IMR-90 (cell line): ENCODE data around the gene ADGRV1. TPM values are rescaled to one million over a fixed set of nuclear protein-coding genes. Genes with fewer than 3 reads are reported as not detected.
A peak's percentile ranks its signal among the peaks of the same experiment; 100 is the strongest.

Experiments
- ATAC-seq: fragments of 200-7000 bp; cut with Tn5 transposase; 2 replicates; pipeline ENCODE4 v1.9.1; 2020; ENCODE audit warnings: low read depth, mild to moderate bottlenecking, moderate library complexity
- BruUV-seq: library from RNA; stranded (reverse); fragments of 400-500 nt; replicated peaks from 2 replicates; lab custom pipeline; 2021; lab: Mats Ljungman, UMichigan
- CTCF ChIA-PET: fragments of 300-600 bp; formaldehyde crosslinking; extraction: SDS; loops from one replicate; lab custom pipeline; 2021; ENCODE audit warnings: antibody characterized with exemption; lab: Yijun Ruan, JAX
- POLR2A ChIA-PET: fragments of 300-600 bp; sonication (Branson Sonifier 250); formaldehyde crosslinking; loops from one replicate; lab custom pipeline; 2022; ENCODE audit warnings: antibody characterized with exemption; ENCODE audit not compliant: unreplicated experiment; lab: Charles Lee
- DNase-seq: peaks from one replicate; pipeline ENCODE4 v3.0.0; 2013
- H2AFZ ChIP-seq: replicated peaks from 2 replicates; pipeline ENCODE3; 2013; ENCODE audit warnings: low read length, mild to moderate bottlenecking; ENCODE audit not compliant: poor library complexity
- H2AK5ac ChIP-seq: 2 replicates; pipeline ENCODE4 v1.6.1; 2013; ENCODE audit warnings: low read depth, low read length, inconsistent platforms
- H2AK9ac ChIP-seq: replicated peaks from 2 replicates; pipeline ENCODE3; 2013; ENCODE audit warnings: mild to moderate bottlenecking, low read depth, low read length, moderate library complexity; ENCODE audit not compliant: poor library complexity
- H2BK120ac ChIP-seq: 2 replicates; pipeline ENCODE4 v1.6.1; 2013; ENCODE audit warnings: low read depth, low read length, inconsistent platforms
- H2BK15ac ChIP-seq: 3 replicates; pipeline ENCODE4 v1.6.1; 2013; ENCODE audit warnings: low read depth, low read length, inconsistent platforms
- H2BK20ac ChIP-seq: 2 replicates; pipeline ENCODE4 v1.6.1; 2013; ENCODE audit warnings: low read depth, mild to moderate bottlenecking, inconsistent platforms, low read length, moderate library complexity
- H2BK5ac ChIP-seq: 2 replicates; pipeline ENCODE4 v1.6.1; 2013; ENCODE audit warnings: mild to moderate bottlenecking, low read depth, low read length, inconsistent platforms; ENCODE audit not compliant: poor library complexity, severe bottlenecking
- H3K14ac ChIP-seq: replicated peaks from 2 replicates; pipeline ENCODE4 v1.6.1; 2013; ENCODE audit warnings: low read depth, low read length, inconsistent platforms
- H3K18ac ChIP-seq: 2 replicates; pipeline ENCODE4 v1.6.1; 2013; ENCODE audit warnings: low read depth, low read length, control low read depth
- H3K23ac ChIP-seq: 2 replicates; pipeline ENCODE4 v1.6.1; 2013; ENCODE audit warnings: low read depth, low read length, inconsistent platforms
- H3K27ac ChIP-seq: 2 replicates; pipeline ENCODE4 v1.5.1; 2013; ENCODE audit warnings: mild to moderate bottlenecking, control low read depth, low read length; ENCODE audit not compliant: insufficient read depth
- H3K27me3 ChIP-seq: 2 replicates; pipeline ENCODE4 v1.6.1; 2013; ENCODE audit warnings: low read length; ENCODE audit not compliant: control insufficient read depth, insufficient read depth
- H3K36me3 ChIP-seq: 2 replicates; pipeline ENCODE4 v1.6.1; 2013; ENCODE audit warnings: low read length, mixed read lengths; ENCODE audit not compliant: control insufficient read depth, insufficient read depth
- H3K4ac ChIP-seq: 2 replicates; pipeline ENCODE4 v1.6.1; 2013; ENCODE audit warnings: low read depth, low read length, inconsistent platforms
- H3K4me1 ChIP-seq: 2 replicates; pipeline ENCODE4 v1.6.1; 2013; ENCODE audit warnings: low read length, mixed read lengths; ENCODE audit not compliant: control insufficient read depth, insufficient read depth
- H3K4me2 ChIP-seq: 2 replicates; pipeline ENCODE4 v1.6.1; 2013; ENCODE audit warnings: low read depth, mild to moderate bottlenecking, control low read depth, low read length, moderate library complexity
- H3K4me3 ChIP-seq: 2 replicates; pipeline ENCODE4 v1.5.1; 2013; ENCODE audit warnings: low read depth, mild to moderate bottlenecking, control low read depth, low read length, moderate library complexity; ENCODE audit not compliant: insufficient read depth
- H3K56ac ChIP-seq: 2 replicates; pipeline ENCODE4 v1.6.1; 2013; ENCODE audit warnings: low read length, inconsistent platforms; ENCODE audit not compliant: insufficient read depth; ENCODE audit errors: extremely low read depth
- H3K79me1 ChIP-seq, 2 experiments: 2 replicates each; pipeline ENCODE4 v1.6.1; 2013; ENCODE audit warnings: low read length in 2 of 2, inconsistent platforms in 1 of 2, low read depth in 1 of 2
- H3K9ac ChIP-seq: 2 replicates; pipeline ENCODE4 v1.6.1; 2013; ENCODE audit warnings: low read depth, low read length, control low read depth
- H3K9me1 ChIP-seq: 2 replicates; pipeline ENCODE4 v1.6.1; 2013; ENCODE audit warnings: low read length, inconsistent platforms; ENCODE audit not compliant: insufficient read depth
- H3K9me3 ChIP-seq: 2 replicates; pipeline ENCODE4 v1.6.1; 2013; ENCODE audit warnings: low read length; ENCODE audit not compliant: control insufficient read depth, insufficient read depth
- H4K20me1 ChIP-seq: 2 replicates; pipeline ENCODE4 v1.6.1; 2013; ENCODE audit warnings: low read length, inconsistent platforms; ENCODE audit not compliant: insufficient read depth
- H4K5ac ChIP-seq: 2 replicates; pipeline ENCODE4 v1.6.1; 2013; ENCODE audit warnings: mild to moderate bottlenecking, low read depth, low read length, control low read depth
- H4K8ac ChIP-seq, 2 experiments: 2 replicates each; pipeline ENCODE4 v1.6.1; 2013; ENCODE audit warnings: low read depth in 2 of 2, low read length in 2 of 2, control low read depth in 1 of 2, inconsistent platforms in 1 of 2
- H4K91ac ChIP-seq: 2 replicates; pipeline ENCODE4 v1.6.1; 2013; ENCODE audit warnings: low read depth, low read length, inconsistent platforms; ENCODE audit not compliant: insufficient read depth
- CTCF ChIP-seq: conservative IDR thresholded peaks from 2 replicates; pipeline ENCODE4 v1.5.1; 2012; ENCODE audit warnings: mild to moderate bottlenecking, low read depth, low read length, improper control_type of control experiment
- MXI1 ChIP-seq: IDR thresholded peaks from 2 replicates; pipeline ENCODE4 v1.6.1; 2012; ENCODE audit warnings: low read depth, mild to moderate bottlenecking, low read length, moderate library complexity, borderline replicate concordance
- RAD21 ChIP-seq: IDR thresholded peaks from 2 replicates; pipeline ENCODE4 v1.6.1; 2012; ENCODE audit warnings: low read length, improper control_type of control experiment
- WGBS, 2 experiments: methylation state at CpG; one replicate each; pipeline versions ENCODE4 v1.1.5 to v1.1.7; 2013; ENCODE audit warnings: missing lambda C conversion rate in 2 of 2; ENCODE audit not compliant: insufficient read length in 1 of 2; ENCODE audit errors: extremely low coverage in 2 of 2; 5-methylcytosine and 5-hydroxymethylcytosine counted together
- dilution Hi-C: fragments of 300-500 bp; cut with HindIII; formaldehyde crosslinking; loops from one replicate; pipeline ENCODE4 v1.14.3; 2018; ENCODE audit warnings: low sequenced_read_pairs; ENCODE audit not compliant: unreplicated experiment
- in situ Hi-C: fragments of 300-500 bp; cut with MboI; formaldehyde crosslinking; loops from 3 replicates; pipeline ENCODE4 v1.14.3; 2019; ENCODE audit warnings: low sequenced_read_pairs, inconsistent platforms, mixed read lengths
- intact Hi-C: fragments of 100-400 bp; cut with micrococcal nuclease; formaldehyde crosslinking; loops from 2 replicates; pipeline ENCODE4 v1.10.0; 2022
- polyA plus RNA-seq, 3 experiments: library from polyadenylated mRNA; depleted of rRNA; stranded (reverse); fragments of >200 nt; gene quantifications; 2 replicates each; pipeline ENCODE4 v1.2.3, GENCODE V29; 2012; ENCODE audit warnings: low replicate concordance in 1 of 3
- total RNA-seq: library from RNA; depleted of rRNA; stranded (reverse); fragments of >200 nt; gene quantifications from 2 replicates; pipeline ENCODE4 v1.2.3, GENCODE V29; 2012

ADGRV1 gene
- total and polyA plus RNA-seq, 2 of the 4 experiments (the other 2 are of a cell fraction), result under 0.01 TPM; not detected in 1

GRCh38 chr5:91109634-91110033 is 551.0 kb downstream of the ADGRV1 start:
- Histone ChIP-seq H3K4ac (peak overlapping the region; percentile 32; the same call in 1 of the 2 replicates), H3K4me1 (no peaks in the 10 kb centered on the region), H2AK5ac (no peak overlapping the region), H3K27me3 (no peaks in the 10 kb centered on the region), H2AK9ac (no peak overlapping the region), H4K8ac (no peak overlapping the region), H4K5ac (no peak overlapping the region), H2AFZ (no peak overlapping the region), H4K91ac (no peak overlapping the region), H3K79me1 (no peaks in the 10 kb centered on the region), H3K56ac (no peak overlapping the region), H4K20me1 (no peaks in the 10 kb centered on the region), H2BK20ac (no peak overlapping the region), H2BK5ac (no peak overlapping the region), H2BK15ac (0 out of 3 replicates have a peak overlapping the region, but pooled peaks have one; percentile 13), H3K9me3 (no peaks in the 10 kb centered on the region), H3K23ac (no peak overlapping the region), H3K18ac (no peak overlapping the region), H3K9ac (no peak overlapping the region), H2BK120ac (no peak overlapping the region), H3K9me1 (no peaks in the 10 kb centered on the region), H3K27ac (no peak overlapping the region), H3K36me3 (no peaks in the 10 kb centered on the region), H3K14ac (no peak overlapping the region), H3K4me2 (no peak overlapping the region), H3K4me3 (no peak overlapping the region)
- DNase-seq (no peak), ATAC-seq (no peak)
- no TSS peak for BruUV-seq
- dilution Hi-C loops (no loop called here), in situ Hi-C loops (loop anchor here (10.0 kb wide), 1 partner anchor 175 kb away; no protein-coding TSS in a partner anchor), intact Hi-C loops (no loop called here)
- no CpG with 5 or more reads among the region's 1 CpG for WGBS, 2 experiments
- TF ChIP-seq MXI1 (no peak), RAD21 (peak; percentile 34; the same call in 1 of the 2 replicates), CTCF (peak; percentile 34; the same call in 1 of the 2 replicates)
- CTCF ChIA-PET, result interaction anchor here (4.0 kb wide), 1 partner anchor 275 kb away, joined by 19 read pairs; the partner anchor contains the start of gene ARRDC3
- POLR2A ChIA-PET, result no interaction called here
